Measurements from ENCODE around the gene JHY. TPM values are rescaled to one million over a fixed set of nuclear protein-coding genes. Genes with fewer than 3 reads are reported as not detected.

Gene JHY
- total RNA-seq, 2 experiments from 2014 or later: not detected

DNA sequence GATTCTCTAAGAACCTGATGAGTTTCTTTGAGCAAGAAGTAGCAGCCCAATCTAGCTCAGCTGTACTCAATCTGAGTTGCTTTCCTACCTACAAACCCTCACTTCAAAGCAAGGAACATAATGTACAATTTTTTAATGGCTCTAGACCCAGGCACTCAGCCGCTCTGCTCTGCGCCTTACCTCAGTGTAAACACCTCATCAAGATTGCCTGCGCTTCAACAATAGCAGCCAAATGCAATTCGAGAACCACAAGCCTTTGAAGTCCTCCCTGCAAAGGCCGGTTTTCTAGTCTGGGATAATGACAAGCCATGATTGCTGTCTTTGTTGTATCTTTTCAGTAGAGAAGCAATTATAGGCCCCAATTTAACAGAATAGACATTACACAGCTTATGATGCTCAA is 38.0 kb downstream of the JHY start:
- TF ChIP-seq, protein P1, sequence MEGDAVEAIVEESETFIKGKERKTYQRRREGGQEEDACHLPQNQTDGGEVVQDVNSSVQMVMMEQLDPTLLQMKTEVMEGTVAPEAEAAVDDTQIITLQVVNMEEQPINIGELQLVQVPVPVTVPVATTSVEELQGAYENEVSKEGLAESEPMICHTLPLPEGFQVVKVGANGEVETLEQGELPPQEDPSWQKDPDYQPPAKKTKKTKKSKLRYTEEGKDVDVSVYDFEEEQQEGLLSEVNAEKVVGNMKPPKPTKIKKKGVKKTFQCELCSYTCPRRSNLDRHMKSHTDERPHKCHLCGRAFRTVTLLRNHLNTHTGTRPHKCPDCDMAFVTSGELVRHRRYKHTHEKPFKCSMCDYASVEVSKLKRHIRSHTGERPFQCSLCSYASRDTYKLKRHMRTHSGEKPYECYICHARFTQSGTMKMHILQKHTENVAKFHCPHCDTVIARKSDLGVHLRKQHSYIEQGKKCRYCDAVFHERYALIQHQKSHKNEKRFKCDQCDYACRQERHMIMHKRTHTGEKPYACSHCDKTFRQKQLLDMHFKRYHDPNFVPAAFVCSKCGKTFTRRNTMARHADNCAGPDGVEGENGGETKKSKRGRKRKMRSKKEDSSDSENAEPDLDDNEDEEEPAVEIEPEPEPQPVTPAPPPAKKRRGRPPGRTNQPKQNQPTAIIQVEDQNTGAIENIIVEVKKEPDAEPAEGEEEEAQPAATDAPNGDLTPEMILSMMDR (conservative IDR thresholded peaks at IDR 0.05; ENCODE audit: low read length): no peak
- TF ChIP-seq EZH2phosphoT487 (IDR thresholded peaks at IDR 0.05; ENCODE audit: borderline replicate concordance, low read depth, low read length): no peak
- H3K36me3 ChIP-seq (ENCODE audit: insufficient read depth, low read length): no peaks in the 10 kb centered on the region
- DNase-seq (ENCODE audit: low spot score): no peak
- H3K4me3 ChIP-seq (ENCODE audit: low read depth, low read length, poor library complexity, severe bottlenecking): no peak overlapping the region
- H3K9me2 ChIP-seq (ENCODE audit: insufficient read depth, low read length): no peaks in the 10 kb centered on the region
- H2AFZ ChIP-seq (ENCODE audit: low read length): no peak overlapping the region
- no peaks in the 10 kb centered on the region for H3K79me2 ChIP-seq (ENCODE audit: insufficient read depth, low read depth, low read length)
- H3K27ac ChIP-seq (ENCODE audit: low read depth, low read length, poor library complexity, severe bottlenecking): no peak overlapping the region
- H4K20me1 ChIP-seq (ENCODE audit: insufficient read depth, low read length): no peaks in the 10 kb centered on the region
- ChIA-PET CTCF (ENCODE audit: unreplicated experiment) (no interaction called here), POLR2A (no interaction called here)
- intact Hi-C loops (cut with micrococcal nuclease; ENCODE audit: unreplicated experiment): no loop called here
- no TSS peak for BruUV-seq (replicated peaks)
- no peak overlapping the region for H3K4me2 ChIP-seq (ENCODE audit: low read length)
- H3K9me3 ChIP-seq (ENCODE audit: low read length): no peaks in the 10 kb centered on the region
- no peaks in the 10 kb centered on the region for H3K4me1 ChIP-seq (ENCODE audit: insufficient read depth, low read length, poor library complexity, severe bottlenecking)

DNA sequence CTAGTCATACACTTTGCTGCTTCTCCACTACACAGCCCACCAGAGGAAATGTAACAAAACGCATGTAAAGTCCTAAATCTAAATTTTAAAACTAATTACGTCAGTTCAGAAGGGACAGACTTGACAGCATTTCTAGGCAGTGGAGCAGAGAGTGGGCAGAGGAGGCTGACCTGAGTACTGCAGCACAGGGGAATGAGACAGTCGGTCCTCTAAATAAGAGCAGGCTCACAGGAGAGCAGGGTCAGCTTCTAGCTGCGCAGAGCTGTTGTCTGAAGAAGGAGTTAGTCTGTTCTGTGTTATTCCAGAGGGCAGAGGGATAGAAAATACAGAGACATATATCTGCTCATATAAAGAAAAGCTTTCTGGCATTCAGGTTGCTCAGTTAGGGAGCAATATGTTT is 40.3 kb downstream of the JHY start:
- no peaks in the 10 kb centered on the region for H3K4me1 ChIP-seq (ENCODE audit: insufficient read depth, low read length, poor library complexity, severe bottlenecking)
- H4K20me1 ChIP-seq (ENCODE audit: insufficient read depth, low read length): no peaks in the 10 kb centered on the region
- no peak overlapping the region for H2AFZ ChIP-seq (ENCODE audit: low read length)
- no peak overlapping the region for H3K4me2 ChIP-seq (ENCODE audit: low read length)
- DNase-seq (ENCODE audit: low spot score): no peak
- H3K36me3 ChIP-seq (ENCODE audit: insufficient read depth, low read length): no peaks in the 10 kb centered on the region
- H3K9me3 ChIP-seq (ENCODE audit: low read length): no peaks in the 10 kb centered on the region
- H3K27ac ChIP-seq (ENCODE audit: low read depth, low read length, poor library complexity, severe bottlenecking): no peak overlapping the region
- no peaks in the 10 kb centered on the region for H3K79me2 ChIP-seq (ENCODE audit: insufficient read depth, low read depth, low read length)
- H3K4me3 ChIP-seq (ENCODE audit: low read depth, low read length, poor library complexity, severe bottlenecking): no peak overlapping the region
- POLR2A ChIA-PET: no interaction called here
- no TSS peak for BruUV-seq (replicated peaks)
- intact Hi-C loops (cut with micrococcal nuclease; ENCODE audit: unreplicated experiment): no loop called here
- H3K9me2 ChIP-seq (ENCODE audit: insufficient read depth, low read length): no peaks in the 10 kb centered on the region
- CTCF ChIA-PET (ENCODE audit: unreplicated experiment): no interaction called here
- TF ChIP-seq, protein P1 (conservative IDR thresholded peaks at IDR 0.05; ENCODE audit: low read length): no peak
- no peak for TF ChIP-seq EZH2phosphoT487 (IDR thresholded peaks at IDR 0.05; ENCODE audit: borderline replicate concordance, low read depth, low read length)

DNA sequence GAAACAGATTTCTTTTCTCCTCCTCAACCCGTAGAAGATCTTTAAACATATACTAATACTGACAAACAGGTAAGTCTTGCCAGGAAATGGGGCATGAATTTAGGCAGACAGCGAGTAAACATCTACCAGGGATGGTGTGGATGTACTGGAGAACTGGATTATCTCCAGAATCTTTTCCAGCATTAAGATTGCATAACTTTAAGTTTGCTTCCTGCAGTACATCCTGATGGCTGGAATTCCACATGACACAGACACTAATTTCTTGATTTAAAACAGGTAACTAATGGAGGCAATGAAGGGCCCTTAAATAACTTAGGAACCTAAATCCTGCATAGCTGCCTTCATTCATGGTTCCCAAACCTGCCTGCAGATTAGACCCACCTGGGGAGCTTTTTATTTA is 40.7 kb downstream of the JHY start:
- intact Hi-C loops (cut with micrococcal nuclease; ENCODE audit: unreplicated experiment): no loop called here
- DNase-seq (ENCODE audit: low spot score): no peak
- H3K9me2 ChIP-seq (ENCODE audit: insufficient read depth, low read length): no peaks in the 10 kb centered on the region
- ChIA-PET CTCF (ENCODE audit: unreplicated experiment) (no interaction called here), POLR2A (no interaction called here)
- TF ChIP-seq, protein P1 (conservative IDR thresholded peaks at IDR 0.05; ENCODE audit: low read length): no peak
- TF ChIP-seq EZH2phosphoT487 (IDR thresholded peaks at IDR 0.05; ENCODE audit: borderline replicate concordance, low read depth, low read length): no peak
- no peaks in the 10 kb centered on the region for H3K4me1 ChIP-seq (ENCODE audit: insufficient read depth, low read length, poor library complexity, severe bottlenecking)
- no peak overlapping the region for H2AFZ ChIP-seq (ENCODE audit: low read length)
- H3K36me3 ChIP-seq (ENCODE audit: insufficient read depth, low read length): no peaks in the 10 kb centered on the region
- H3K9me3 ChIP-seq (ENCODE audit: low read length): no peaks in the 10 kb centered on the region
- H3K4me3 ChIP-seq (ENCODE audit: low read depth, low read length, poor library complexity, severe bottlenecking): no peak overlapping the region
- no peaks in the 10 kb centered on the region for H3K79me2 ChIP-seq (ENCODE audit: insufficient read depth, low read depth, low read length)
- H3K4me2 ChIP-seq (ENCODE audit: low read length): no peak overlapping the region
- no peak overlapping the region for H3K27ac ChIP-seq (ENCODE audit: low read depth, low read length, poor library complexity, severe bottlenecking)
- no TSS peak for BruUV-seq (replicated peaks)
- H4K20me1 ChIP-seq (ENCODE audit: insufficient read depth, low read length): no peaks in the 10 kb centered on the region

All from OCI-LY7 (cell line).